ENCODE results near the gene SPEF1.
A peak's percentile ranks its signal among the peaks of the same experiment; 100 is the strongest.
"Not testable (repeated sequence)": the region's sequence is repeated elsewhere in the genome, so short reads cannot be mapped to it uniquely, and the experiment has no call there.

SPEF1 gene, protein sequence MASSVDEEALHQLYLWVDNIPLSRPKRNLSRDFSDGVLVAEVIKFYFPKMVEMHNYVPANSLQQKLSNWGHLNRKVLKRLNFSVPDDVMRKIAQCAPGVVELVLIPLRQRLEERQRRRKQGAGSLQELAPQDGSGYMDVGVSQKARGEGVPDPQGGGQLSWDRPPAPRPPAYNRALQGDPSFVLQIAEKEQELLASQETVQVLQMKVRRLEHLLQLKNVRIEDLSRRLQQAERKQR

DNA sequence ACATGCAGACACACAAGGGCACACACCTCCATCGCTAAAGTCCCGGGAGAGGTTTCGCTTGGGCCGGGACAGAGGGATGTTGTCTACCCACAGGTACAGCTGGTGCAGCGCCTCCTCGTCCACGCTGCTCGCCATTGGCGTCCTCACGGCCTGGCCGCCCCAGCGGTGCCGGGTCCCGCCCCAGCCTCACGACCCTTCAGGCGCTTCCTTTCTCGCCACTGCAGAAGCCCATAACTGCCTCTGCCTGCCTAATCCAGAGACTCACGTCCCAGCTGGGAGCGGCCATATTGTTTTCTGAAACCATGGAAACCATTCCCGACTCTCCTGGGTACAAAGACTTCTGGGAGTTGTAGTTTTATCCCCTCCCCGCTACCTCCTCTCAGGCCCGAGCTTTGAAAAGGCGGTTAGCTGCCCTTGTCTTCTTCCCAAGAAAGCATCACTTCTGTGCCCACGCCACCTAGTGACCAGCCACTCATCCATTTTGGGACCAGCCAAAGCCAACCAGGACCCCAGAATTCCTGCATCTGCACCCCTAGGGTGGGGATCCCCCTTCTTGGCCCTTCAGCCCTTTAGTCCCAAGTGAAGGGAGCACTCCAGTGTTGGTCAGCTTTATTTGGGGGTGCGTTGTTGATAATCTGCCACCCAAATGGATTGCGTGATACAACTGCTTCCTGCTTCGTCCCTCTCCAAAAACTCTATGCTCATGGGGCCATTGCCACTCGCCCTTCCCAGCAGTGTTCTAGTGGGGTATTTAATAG, at the start of gene SPEF1:
Gene SPEF1 (minus strand): TSS at position 296 of the 758 bp plus-strand sequence. CDS start 161 bp downstream, at position 135.
- no peak for DNase-seq

DNA sequence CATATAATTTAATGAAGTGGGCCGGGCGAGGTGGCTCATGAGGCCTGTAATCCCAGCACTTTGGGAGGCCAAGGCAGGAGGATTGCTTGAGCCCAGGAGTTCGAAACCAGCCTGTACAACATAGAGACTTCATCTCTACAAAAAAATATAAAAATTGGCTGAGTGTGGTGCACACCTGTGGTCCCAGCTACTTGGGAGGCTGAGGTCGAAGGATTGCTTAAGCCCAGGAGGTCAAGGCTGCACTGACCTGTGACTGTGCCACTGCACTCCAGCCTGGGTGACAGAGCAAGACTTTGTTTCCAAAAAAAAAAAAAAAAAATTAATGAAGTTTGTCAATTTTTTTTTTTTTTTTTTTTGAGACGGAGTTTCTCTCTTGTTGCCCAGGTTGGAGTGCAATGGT, 48.6 kb upstream of the SPEF1 start:
- DNase-seq, result not testable (repeated sequence)

DNA sequence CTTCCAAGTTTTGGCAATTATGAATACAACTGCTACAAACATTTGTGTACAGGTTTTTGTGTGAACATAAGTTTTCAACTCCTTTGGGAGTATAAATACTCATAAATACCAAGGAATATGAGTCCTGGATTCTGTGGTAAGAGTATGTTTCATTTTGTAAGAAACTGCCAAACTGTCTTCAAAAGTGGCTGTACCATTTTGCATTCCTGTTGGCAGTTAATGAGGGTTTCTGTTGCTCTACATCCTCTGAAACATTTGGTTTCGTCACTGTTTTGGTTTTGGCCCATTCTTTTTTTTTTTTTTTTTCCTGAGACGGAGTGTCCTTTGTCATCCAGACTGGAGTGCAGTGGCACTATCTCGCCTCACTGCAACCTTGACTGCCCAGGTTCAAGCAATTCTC, 47.5 kb upstream of the SPEF1 start:
- no peak for DNase-seq

DNA sequence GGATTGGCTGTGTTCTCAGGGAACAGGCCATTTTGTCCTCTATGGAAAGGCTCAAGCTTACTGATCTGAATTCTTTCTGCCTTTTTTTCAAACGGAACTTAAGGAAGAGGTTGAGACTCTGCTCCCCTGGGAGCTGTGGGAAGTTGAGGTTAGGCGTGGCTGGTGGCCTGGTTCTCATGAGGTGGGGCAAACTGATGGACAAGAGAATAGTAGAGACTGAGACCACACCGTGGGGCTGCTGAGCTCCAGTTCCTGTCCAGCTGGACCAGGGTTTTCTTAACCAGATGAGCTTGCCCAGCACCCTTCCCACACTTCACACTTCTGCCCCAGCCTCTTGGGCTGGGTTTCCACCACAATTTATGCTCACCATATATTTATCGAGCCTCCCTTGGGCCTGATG, 45.2 kb upstream of the SPEF1 start:
- no peak for DNase-seq

DNA sequence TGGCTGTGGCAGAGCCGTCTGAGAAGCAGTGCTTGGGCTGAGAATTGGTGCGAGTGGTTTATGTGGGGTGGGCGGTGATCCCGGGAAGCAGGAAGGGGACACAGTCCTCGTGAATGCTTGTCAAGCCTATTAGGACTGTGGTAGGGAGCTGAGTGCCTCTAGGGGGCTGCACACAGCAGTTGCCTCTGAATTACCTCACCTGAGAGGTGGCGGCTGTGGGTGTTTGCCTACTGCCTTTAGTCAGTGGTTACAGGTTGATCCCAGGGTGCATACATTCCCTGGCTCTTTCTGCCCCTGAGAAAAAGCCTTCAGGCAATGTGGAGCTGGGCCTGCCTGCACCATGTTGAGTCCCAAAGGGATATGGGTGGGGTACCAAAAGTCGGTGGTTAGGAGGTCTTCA, 44.3 kb upstream of the SPEF1 start:
- DNase-seq, result no peak

DNA sequence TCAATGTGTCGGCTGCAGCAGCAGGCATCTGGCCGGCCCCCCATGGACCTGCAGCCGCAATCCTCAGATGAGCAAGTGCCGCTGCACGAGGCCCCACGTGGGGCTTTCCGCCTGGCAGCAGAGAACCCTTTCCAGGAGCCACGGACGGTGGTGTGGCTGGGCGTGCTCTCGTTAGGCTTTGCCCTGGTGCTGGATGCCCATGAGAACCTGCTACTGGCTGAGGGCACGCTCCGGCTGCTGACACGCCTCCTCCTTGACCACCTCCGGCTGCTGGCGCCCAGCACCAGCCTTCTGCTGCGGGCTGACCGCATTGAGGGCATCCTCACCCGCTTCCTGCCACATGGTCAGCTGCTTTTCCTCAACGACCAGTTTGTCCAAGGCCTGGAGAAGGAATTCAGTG, 42.6 kb upstream of the SPEF1 start:
- no peak for DNase-seq

DNA sequence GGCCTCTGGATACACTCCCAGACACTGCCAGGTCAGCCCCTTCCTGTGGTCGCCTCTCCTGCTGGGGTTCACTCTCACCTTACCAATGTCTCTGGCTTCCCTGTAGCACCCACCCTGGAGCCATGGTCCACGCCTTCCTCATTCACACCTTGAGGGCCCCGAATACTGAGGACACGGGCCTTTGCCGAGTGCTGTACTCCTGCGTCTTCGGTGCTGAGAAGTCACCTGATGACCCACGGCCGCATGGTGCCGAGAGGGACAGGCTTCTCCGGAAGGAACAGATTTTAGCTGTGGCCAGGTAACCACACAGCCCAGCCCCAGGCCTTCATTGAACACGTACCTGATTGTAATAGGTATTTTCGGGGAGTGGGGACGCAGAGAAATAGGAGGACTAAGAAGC, 40.7 kb upstream of the SPEF1 start:
- DNase-seq, result no peak

DNA sequence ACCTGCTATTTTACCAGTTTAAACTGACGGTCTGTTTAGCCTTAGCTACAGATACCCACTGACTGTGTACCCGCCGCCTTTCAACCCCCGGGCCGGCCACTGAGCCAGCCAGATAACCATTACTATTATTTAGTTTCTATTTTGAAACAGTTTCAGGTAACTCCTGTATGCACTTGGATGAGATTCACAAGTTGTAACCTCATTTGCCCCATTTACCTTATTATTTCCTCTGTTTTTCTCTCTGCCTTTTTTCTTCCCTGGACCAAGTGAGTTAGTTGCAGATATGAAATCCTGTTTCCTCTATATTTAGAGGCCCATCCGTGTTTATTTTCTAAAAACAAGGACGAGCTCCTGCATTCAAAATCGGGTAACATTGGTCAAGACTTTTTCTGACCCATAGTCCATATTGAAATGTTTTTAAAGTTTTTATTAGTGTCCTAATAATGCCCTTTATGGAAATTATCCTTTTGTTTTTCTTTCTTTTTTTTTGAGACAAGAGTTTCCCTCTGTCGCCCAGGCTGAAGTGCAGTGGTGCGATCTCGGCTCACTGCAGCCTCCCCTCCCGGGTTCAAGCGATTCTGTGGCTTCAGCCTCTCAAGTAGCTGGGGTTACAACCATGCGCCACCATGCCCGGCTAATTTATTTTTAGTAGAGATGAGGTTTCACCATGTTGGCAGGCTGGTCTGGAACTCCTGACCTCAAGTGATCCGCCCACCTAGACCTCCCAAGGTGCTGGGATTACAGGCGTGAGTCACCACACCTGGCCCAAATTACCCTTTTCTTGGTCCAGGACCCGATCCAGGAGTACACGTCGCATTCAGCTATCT, 39.9 kb upstream of the SPEF1 start:
- DNase-seq, result no peak

DNA sequence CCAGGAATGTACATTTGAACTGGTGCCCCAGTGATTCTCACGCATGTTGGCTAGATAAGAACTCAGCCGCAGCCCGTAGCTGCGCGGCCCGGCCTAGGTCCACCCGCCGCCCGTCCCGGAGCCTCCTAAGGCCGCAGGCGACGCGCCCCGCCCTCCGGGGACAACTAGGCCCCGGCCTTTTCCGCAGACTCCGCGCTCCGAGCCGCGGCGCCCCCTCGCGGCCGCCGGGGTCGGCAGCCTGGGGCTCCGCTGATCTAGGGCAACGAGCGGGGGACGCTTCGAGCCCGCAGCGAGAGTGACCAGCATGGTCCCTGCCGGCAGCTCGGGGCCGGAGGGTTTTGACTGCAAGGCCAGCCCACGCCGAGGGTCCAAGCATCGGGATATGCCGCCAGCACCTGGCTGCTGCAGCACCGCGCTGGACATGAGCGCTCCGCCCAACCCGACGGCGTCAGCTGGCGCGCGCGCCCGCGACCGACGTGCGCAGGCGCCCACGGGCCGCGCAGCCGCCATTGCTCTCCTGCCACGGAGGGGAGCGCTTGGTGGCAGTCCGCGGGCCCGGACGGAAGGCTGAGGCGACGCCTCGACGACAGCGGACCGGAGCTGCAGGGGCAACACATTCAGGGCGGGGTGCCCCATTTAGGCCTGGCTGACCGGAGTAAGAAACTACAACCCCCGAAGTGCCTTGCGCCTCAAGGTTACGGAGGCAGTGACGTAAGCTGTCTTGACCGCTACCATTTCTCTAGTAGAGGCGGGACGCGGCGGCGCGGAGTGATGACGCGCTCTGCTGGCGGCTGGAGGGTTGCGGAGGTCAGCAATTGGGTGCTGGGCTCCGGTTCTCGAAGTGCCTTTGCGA, 39.0 kb upstream of the SPEF1 start, which contains the start of gene AP5S1:
Gene AP5S1 (plus strand): TSS at position 500 of the 853 bp plus-strand sequence. CDS start 1,571 bp downstream, outside the sequence.
- DNase-seq, result peak; percentile 94

DNA sequence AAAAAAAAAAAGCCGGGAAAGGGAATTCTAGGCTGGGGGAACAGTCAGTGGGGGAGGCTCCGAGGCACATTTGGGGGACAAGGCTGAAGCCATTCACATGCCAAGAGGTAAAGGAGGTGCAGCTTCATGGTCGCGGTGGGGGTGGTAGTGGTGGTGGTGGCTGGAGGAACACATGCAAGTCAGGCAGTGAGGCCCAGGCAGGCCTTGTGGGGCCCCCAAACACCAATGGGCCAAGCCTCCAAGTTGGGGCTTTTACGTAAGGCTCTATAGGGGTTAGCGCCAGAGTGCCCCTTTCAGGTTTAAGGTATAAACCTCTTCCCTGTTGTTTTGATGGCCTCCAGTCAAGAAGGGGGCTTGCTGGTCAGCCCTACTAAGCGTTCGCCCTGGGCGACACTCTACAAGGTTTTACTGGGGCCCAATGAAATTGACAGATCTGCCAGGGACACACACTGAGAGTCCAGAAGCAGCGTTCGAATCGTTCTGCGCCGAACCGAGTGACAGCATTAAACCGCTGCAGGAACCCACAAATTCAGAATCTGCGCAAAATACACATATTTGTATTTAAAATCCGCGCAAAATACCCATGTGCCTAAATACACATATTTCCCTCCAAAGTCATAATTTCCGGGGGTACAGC, 38.3 kb upstream of the SPEF1 start:
- no peak for DNase-seq

DNA sequence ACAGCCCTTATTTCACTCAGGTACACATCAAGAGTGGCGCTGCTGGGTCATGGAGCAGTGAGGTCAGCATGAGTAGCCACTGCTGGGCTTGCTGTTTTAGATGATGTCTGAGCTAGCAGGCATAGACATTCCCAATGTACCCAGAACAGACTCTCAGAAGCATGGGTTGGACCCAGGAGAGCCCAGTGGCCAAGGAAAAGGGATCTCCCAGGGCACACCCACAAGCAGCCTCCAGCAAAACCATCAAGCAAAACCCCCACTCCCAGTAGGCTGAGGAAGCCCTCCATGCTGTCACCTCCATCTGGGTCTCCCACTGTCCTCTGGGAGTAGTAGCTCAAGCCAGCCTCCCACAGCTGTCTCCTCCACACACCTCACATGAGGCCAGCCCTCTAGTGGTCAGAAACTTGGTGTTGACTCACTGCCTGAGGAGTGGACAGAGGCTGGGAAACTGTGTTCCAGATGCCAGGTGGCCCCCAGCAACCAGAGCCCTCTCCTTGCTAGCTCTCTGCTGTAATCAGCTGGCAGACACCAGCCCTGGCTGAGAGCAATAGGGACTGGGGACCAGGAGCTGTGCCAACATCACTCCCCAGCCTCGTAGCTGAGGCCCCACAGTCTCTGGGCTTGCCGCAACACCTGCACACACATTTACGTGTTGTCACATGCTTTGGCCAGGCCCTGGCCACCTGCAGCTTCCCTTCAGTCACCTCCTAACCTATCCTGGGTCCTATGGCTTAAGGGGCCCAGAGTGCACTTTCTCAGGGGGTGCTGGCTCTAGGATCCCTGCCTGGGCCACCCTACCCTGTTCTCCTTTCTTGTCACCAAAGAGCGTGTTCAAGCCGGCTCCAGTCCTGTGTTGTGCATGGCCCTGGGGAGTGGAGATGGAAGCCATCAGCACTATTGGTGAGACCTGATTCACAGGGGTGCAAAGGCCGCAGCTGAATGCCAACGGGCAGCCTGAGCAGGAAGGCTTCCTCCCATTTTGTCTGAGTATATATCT, 37.2 kb upstream of the SPEF1 start:
- DNase-seq, result no peak

DNA sequence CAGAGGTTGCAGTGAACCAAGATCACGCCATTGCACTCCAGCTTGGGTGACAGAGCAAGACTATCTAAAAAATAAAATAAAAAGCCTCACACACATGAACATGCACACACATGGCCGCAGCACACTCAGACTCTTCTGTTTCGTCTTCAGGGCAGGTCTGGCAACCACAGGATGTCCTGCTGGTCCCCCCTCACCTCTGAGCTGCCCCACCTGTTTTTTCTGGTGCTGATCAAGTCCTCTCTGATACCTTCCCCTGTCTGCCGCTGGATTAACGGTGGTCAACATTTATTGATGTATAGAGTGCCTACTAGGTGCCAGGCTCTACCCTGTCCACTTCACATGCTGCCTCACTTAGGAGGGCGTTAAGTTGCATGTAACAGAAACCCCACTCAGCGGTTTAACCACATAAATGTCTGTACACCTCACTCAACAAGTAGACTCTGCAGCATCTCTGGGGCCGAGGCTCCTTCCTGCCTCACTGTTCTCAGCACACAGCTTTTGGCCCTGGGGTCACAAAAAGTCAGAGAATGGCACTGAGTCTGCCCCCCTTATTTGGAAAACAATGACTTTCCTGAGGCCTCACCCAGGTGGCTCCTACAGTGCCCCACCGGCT, 34.6 kb upstream of the SPEF1 start:
- no peak for DNase-seq

DNA sequence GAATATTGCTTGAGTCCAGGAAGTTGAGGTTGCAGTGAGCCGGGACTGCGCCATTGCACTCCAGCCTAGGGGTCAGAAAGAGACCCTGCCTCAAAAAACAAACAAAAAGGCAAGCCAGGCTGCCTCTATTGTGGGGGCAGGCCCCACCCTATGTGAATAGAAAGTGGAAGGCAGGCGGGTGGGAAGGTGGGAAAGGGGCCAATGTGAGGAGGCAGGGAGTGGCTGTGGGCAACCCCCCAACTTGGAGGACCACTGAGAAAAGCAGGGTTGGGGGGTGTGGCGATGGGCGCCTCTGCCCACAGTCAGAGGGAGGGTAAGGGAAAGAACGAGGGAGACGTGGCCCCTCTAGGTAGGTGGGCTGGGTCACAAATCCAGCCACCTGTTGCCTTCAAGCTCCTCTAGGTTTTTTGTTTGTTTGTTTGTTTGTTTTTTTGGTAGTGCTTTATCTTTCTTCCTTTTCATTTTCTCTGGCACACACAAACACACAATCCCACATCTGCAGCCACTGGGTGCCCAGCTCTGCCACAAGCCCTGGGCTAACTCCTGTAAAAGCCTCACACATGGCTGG, 33.8 kb upstream of the SPEF1 start:
- DNase-seq, result no peak

DNA sequence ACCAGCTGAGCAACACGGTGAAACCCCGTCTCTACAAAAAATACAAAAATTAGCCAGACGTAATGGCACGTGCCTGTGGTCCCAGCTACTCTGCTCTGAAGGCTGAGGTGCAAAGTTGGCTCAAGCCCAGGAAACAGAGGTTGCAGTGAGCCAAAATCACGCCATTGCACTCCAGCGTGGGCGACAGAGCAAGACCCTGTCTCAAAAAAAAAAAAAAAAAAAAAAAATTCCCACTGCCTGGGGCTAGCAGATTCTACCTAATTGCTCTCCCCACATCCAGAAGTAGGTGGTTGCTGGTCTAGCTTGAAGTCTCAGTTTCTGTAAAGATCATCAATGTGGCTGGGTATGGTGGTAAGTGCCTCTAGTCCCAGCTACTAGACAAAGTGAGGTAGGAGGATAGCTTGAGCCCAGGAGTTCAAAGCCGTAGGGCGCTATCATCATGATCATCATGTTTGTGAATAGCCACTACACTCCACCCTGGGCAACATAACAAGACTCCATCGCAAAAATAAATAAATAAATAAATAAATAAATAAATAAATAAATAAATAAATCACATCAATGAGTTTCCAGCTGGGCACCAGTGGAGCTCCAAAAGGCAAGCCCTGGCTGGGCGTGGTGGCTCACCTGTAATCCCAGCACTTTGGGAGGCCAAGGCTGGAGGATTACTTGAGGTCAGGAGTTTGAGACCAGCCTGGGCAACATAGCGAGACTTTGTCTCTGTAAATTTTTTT, 32.8 kb upstream of the SPEF1 start:
- no peak for DNase-seq

DNA sequence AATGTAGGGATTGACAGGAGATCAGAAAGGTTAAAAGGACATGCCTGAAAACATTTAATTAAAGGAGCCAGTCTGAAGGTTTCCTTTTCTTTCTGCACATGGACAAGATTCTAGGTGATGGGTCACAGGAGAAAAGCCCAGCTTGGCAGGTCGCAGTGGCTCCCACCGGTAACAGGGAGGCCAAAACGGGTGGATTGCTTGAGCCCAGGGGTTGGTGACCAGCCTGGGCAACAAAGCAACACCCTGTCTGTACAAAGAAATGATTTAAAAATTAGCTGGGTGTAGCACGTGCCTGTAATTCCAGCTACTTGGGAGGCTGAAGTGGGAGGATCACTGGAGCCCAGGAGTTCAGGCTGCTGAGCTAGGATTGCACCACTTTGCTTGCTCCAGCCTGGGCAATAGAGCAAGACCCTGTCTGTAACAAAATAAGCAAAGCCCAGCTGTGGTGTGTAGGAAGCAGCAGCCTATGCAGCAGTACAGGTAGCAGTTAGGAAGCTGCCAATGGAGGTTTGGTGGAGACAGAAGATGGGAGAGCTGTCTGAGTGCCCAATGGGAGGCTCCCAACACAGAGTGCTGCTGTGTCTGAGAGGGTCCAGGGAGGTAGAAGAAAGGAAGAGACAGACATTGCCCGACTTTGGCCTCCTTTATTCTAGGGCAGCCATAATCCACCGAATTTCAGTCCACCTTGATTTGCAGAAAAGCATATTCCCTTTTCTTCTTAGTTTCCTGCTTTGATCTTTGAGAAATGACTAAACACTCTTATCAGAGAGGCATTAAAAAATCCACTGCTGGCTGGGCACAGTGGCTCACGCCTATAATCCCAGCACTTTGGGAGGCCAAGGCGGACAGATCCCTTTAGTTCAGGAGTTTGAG, 32.0 kb upstream of the SPEF1 start:
- no peak for DNase-seq

DNA sequence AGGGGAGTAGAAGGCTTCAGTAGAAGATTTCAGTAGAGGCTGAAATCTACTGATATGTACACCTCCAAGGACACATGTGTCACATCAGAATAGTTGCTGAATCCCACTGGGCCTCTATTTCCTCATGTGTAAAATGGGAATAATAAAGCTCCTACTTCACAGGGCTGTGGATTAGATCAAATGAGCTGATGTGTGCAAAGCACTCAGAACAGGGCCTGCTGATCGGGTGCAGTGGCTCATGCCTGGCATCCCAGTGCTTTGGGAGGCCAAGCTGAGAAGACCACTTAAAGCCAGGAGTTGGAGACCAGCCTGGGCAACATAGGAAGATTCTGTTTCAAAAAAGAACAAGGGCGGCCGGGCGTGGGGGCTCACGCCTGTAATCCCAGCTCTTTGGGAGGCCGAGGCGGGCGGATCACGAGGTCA, 31.0 kb upstream of the SPEF1 start:
- DNase-seq, result no peak

DNA sequence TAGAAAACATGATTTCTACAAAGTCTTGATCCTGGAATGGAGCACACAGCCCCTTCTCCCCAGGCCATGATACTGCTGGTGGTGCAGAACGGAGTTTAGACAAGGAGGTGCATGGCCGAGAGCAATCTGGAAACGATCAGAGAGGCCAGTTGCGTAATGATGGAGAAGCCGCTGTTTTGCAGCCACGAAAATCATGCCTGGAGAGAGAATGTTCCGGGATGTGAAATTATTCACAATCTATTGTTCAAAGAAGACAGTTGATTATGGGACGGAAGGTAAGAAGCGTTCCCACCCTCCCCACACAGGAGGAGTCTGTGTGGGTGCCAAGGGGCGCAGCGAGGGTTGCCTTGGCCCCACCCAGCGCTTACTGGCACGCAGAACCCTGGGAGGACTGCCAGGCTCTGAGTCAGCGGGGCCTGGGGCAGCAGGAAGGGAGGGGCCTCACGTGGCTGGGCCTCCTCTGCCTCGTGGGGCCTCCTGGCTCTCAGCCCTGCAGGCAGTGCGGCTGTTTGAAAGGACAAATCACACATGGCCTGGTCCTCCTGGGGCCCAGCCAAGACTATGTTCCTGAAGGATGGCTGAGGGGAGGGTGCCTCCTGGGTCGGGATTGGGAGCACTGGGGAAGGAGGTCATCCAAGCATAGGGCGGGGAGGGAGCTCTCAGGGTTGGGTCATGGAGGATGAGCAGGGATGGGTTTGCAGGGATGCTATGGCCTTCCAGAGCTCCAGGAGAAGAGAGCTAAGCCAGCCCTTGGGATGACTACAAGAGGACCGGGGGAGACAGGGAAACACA, 30.4 kb upstream of the SPEF1 start:
- DNase-seq, result no peak

All from NK-92 treated with Interleukin-12 subunit alpha and Interleukin-12 subunit beta, amount 100 ng/mL, for 24 hours (cell line).